ENCODE data around the gene ADGRG3.

DNA sequence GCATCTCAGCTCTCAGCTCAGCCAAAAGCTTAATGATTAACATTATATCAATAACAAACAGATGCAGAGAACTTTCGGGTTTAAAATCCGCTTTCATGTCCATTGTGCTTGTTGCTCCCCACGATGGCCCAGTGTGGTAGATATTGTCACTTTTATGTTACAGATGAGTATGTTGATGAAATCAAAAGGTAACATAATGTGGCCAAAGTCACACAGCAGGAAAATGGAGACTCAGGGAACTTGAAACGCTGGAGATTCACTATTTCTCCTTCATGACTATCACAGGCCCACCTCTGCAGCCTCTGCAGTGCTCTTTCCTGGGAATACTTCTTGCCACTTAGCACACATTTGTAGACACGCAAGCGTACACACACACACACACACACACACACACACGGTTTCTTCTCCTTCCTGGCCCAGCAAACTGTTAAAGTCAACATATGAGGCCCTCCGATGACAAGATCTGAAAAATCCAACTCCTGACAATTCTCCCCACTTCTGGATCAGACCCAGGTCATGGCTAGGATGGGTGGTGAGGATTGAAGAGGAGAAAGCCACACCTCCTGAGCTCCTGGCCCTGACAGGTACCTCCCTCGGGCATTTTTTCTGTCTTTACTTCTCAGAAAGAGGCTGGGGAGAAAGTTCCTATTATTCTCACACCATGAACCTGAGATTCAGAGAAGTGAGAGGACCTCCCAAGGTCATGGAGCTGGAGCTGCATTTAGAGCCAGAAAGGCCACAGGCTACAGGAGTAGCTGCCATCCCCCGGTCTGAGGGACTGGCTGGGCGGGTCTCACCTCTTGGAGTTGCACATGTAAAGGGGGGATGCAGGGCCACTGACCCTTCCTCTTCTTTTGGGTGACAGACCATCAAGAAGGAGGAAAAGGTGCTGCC, 36.2 kb downstream of the ADGRG3 start:
- TF ChIP-seq ZNF629 (tag by site-specific recombination; IDR thresholded peaks at IDR 0.05) (no peak), ZNF664 (tag by site-specific recombination; IDR thresholded peaks at IDR 0.05) (no peak), BCL11A (tag by site-specific recombination; IDR thresholded peaks at IDR 0.05; ENCODE audit: low read depth) (no peak), IKZF3 (tag by site-specific recombination; IDR thresholded peaks at IDR 0.05) (no peak), ZNF24 (tag by site-specific recombination; IDR thresholded peaks at IDR 0.05) (no peak), ZNF324 (tag by site-specific recombination; IDR thresholded peaks at IDR 0.05) (no peak)
- TF ChIP-seq, protein P1, sequence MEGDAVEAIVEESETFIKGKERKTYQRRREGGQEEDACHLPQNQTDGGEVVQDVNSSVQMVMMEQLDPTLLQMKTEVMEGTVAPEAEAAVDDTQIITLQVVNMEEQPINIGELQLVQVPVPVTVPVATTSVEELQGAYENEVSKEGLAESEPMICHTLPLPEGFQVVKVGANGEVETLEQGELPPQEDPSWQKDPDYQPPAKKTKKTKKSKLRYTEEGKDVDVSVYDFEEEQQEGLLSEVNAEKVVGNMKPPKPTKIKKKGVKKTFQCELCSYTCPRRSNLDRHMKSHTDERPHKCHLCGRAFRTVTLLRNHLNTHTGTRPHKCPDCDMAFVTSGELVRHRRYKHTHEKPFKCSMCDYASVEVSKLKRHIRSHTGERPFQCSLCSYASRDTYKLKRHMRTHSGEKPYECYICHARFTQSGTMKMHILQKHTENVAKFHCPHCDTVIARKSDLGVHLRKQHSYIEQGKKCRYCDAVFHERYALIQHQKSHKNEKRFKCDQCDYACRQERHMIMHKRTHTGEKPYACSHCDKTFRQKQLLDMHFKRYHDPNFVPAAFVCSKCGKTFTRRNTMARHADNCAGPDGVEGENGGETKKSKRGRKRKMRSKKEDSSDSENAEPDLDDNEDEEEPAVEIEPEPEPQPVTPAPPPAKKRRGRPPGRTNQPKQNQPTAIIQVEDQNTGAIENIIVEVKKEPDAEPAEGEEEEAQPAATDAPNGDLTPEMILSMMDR (tag by site-specific recombination; IDR thresholded peaks at IDR 0.05), result no peak
- TF ChIP-seq, protein P2, sequence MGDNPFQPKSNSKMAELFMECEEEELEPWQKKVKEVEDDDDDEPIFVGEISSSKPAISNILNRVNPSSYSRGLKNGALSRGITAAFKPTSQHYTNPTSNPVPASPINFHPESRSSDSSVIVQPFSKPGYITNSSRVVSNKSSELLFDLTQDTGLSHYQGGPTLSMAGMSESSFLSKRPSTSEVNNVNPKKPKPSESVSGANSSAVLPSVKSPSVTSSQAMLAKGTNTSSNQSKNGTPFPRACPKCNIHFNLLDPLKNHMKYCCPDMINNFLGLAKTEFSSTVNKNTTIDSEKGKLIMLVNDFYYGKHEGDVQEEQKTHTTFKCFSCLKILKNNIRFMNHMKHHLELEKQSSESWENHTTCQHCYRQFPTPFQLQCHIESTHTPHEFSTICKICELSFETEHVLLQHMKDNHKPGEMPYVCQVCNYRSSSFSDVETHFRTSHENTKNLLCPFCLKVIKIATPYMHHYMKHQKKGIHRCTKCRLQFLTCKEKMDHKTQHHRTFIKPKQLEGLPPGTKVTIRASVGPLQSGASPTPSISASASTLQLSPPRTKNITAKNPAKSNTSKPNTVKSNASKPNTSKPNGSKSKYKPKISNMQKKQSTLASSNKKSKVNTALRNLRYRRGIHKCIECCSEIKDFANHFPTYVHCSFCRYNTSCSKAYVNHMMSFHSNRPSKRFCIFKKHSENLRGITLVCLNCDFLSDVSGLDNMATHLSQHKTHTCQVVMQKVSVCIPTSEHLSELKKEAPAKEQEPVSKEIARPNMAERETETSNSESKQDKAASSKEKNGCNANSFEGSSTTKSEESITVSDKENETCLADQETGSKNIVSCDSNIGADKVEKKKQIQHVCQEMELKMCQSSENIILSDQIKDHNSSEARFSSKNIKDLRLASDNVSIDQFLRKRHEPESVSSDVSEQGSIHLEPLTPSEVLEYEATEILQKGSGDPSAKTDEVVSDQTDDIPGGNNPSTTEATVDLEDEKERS (tag by site-specific recombination; IDR thresholded peaks at IDR 0.05), result no peak
- TF ChIP-seq, protein P3, sequence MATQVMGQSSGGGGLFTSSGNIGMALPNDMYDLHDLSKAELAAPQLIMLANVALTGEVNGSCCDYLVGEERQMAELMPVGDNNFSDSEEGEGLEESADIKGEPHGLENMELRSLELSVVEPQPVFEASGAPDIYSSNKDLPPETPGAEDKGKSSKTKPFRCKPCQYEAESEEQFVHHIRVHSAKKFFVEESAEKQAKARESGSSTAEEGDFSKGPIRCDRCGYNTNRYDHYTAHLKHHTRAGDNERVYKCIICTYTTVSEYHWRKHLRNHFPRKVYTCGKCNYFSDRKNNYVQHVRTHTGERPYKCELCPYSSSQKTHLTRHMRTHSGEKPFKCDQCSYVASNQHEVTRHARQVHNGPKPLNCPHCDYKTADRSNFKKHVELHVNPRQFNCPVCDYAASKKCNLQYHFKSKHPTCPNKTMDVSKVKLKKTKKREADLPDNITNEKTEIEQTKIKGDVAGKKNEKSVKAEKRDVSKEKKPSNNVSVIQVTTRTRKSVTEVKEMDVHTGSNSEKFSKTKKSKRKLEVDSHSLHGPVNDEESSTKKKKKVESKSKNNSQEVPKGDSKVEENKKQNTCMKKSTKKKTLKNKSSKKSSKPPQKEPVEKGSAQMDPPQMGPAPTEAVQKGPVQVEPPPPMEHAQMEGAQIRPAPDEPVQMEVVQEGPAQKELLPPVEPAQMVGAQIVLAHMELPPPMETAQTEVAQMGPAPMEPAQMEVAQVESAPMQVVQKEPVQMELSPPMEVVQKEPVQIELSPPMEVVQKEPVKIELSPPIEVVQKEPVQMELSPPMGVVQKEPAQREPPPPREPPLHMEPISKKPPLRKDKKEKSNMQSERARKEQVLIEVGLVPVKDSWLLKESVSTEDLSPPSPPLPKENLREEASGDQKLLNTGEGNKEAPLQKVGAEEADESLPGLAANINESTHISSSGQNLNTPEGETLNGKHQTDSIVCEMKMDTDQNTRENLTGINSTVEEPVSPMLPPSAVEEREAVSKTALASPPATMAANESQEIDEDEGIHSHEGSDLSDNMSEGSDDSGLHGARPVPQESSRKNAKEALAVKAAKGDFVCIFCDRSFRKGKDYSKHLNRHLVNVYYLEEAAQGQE (tag by site-specific recombination; IDR thresholded peaks at IDR 0.05), result no peak
- TF ChIP-seq, protein P4, sequence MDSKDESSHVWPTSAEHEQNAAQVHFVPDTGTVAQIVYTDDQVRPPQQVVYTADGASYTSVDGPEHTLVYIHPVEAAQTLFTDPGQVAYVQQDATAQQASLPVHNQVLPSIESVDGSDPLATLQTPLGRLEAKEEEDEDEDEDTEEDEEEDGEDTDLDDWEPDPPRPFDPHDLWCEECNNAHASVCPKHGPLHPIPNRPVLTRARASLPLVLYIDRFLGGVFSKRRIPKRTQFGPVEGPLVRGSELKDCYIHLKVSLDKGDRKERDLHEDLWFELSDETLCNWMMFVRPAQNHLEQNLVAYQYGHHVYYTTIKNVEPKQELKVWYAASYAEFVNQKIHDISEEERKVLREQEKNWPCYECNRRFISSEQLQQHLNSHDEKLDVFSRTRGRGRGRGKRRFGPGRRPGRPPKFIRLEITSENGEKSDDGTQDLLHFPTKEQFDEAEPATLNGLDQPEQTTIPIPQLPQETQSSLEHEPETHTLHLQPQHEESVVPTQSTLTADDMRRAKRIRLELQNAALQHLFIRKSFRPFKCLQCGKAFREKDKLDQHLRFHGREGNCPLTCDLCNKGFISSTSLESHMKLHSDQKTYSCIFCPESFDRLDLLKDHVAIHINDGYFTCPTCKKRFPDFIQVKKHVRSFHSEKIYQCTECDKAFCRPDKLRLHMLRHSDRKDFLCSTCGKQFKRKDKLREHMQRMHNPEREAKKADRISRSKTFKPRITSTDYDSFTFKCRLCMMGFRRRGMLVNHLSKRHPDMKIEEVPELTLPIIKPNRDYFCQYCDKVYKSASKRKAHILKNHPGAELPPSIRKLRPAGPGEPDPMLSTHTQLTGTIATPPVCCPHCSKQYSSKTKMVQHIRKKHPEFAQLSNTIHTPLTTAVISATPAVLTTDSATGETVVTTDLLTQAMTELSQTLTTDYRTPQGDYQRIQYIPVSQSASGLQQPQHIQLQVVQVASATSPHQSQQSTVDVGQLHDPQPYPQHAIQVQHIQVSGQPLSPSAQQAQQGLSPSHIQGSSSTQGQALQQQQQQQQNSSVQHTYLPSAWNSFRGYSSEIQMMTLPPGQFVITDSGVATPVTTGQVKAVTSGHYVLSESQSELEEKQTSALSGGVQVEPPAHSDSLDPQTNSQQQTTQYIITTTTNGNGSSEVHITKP (tag by site-specific recombination; IDR thresholded peaks at IDR 0.05), result no peak
